GM18867 (cell line): Measurements from ENCODE around the gene AVP.

ENCODE experiments used
- ATAC-seq: cut with Tn5 transposase; IDR thresholded peaks from one replicate; pipeline ENCODE4 v1.9.1; 2021; ENCODE audit warnings: mild to moderate bottlenecking, moderate library complexity; ENCODE audit not compliant: unreplicated experiment

AVP gene

DNA sequence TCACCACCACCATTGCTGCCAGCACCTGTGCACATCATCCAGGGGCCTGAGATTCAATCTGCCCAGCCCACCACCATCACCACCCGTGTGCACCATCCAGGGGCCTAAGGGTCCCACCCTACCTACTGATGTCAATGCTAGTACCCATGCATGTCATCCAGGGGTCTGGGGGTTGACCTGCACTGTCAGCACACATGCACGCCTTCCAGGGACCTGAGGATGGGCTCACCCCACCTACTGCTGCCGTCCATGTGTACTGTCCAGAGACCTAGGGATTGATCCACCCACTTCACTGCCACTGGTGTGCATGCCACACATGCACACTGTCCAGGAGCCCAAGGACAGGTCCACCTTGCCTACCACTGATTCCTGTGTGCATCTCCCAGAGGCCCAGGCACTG, 25.0 kb downstream of the AVP start:
- no peak for ATAC-seq

GRCh38 chr20:3051385-3052019, 33.0 kb downstream of the AVP start:
- no peak for ATAC-seq

- no peak for ATAC-seq
Measured at GRCh38 chr20:3047486-3048419, 36.8 kb downstream of the AVP start.

- ATAC-seq, result no peak
Measured at GRCh38 chr20:3046677-3047462, 37.7 kb downstream of the AVP start.

- peak; percentile 89 for ATAC-seq
Measured at GRCh38 chr20:3045816-3046676, 38.5 kb downstream of the AVP start, which contains the start of gene MRPS26. TSS of gene MRPS26 (plus strand) at chr20:3046052. CDS start at chr20:3046069, 17 bp downstream.

GRCh38 chr20:3045042-3045815, 39.3 kb downstream of the AVP start:
- peak; percentile 49 for ATAC-seq

GRCh38 chr20:3044336-3044965, 40.1 kb downstream of the AVP start:
- no peak for ATAC-seq

DNA sequence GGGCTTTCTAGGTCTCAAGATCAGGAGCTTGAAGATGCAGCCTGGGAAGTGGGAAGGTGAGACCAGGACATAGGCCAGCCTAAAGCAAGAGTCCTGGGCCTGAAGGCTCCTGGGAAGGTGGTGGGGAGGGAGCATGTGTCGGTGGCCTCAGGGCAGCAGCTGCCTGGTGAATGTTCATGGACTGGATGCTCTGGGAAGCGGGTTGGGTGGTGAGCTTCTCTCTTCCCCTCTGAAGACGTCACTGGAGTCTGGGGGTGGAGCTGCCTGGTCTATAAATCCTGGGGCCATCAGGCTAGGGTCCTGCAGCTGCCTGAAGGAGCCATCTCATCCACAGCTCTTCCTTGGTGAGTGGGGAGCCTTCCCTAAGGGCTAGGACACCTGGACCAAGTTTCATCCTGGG, 41.2 kb downstream of the AVP start, which contains the start of gene GNRH2:
GNRH2 (plus strand) TSS at position 301 of the 400 bp plus-strand sequence. CDS start 793 bp downstream, outside the sequence.
- ATAC-seq, result no peak

DNA sequence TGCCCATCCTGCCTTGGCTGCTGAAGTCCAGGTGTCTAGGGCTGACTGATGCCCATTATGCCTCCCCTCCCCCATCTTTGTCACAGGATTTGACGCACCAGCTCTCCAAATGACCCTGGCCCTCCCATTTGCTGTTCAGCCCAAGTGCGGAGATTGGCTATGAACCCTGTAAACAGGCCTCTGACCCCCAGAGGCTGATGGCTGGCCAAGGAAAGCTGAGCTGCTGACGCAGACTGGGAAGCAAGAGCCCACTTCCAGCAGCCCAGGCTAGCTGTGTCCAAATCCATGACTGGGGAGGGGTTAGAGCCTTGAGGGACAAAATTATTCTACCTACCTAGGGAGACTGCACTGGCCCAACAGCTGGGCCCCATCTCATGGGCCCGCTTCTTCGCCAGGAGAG, 41.9 kb downstream of the AVP start:
- ATAC-seq, result no peak

DNA sequence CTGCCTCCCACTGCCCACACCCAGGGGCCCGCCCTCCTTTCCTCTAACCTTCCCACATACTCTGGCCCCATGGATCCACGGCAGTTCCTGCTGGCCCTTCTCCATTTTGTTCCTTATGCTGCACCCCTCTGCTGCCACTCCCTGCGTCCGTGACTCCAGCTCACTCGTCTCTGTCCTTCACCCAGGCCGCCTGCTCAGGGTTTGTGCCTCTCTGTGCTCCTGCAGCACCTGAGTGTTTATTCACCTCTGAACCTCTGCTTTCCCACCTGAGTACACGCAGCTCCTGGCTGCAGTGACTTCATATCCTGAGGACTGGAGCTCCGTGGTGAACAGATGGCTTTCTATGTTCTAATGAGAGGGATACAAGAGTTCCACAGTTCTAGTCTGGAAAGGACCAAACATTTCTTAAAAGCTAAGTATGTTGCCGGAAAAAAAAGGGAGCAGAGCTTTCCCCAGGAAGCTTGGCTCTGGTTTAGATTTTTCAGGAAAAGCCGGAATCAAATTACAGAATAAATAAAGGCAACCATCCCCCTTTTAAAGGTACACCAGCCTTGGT, 42.6 kb downstream of the AVP start:
- ATAC-seq, result no peak

DNA sequence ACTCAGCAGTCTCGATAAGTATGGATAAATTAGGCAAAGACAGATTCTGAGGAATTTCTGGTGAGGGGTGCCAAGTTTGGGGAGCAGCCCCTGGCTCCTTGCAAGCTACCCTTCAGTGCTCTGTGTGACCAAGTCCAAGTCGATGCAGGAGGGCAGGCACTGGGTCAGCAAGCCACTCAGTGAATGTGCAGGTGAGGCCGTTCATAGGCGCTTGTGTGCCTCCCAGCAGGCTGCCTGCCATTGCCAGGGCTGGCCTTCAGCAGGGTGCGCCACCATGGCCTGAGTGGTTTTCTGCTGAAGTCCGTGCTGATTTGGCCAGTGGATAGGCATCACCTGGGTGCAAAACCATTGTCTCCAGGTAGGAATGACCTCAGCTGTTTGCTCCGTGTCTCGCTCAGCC, 44.4 kb downstream of the AVP start:
- no peak for ATAC-seq

- ATAC-seq, result no peak
Measured at GRCh38 chr20:3039426-3039825, 45.1 kb downstream of the AVP start.

DNA sequence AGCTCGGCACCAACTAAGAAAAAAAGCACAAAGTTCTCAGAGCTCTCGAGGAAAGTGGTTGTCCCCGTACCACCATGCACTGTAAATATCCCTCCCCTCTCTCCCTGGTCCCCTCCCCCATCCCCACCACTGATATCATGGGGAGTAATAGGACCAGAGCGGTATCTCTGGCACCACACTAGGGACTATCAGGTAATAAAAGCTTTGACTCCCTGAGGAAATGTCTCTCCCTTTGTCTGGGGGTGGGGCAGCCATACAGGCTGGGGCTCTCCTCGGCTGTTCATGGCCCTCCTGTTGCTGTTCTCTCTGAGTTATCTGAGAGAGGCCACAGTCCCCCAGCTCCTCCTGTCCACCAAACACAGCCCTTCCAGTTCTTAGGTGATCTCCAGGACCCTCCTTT, 46.1 kb downstream of the AVP start:
- ATAC-seq, result no peak

DNA sequence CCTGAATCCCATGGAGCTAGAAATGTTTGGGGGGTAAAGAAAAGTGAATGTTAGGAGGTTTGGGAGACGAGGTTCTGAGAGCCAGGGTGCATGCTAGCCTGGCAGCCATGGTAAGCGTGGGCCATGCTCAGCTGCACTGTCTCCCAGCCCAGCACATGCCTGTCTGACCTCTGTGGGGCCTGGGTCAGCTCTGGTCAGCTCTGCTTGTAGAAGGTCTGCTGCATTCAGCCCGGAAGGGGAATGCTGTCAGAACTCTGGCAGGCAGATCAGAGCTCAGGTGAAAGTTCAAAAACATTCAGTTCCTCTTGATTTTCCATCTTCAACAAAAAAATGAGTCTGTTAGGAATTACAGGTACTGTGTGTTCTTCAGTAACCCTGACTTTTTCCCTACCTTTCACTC, 46.9 kb downstream of the AVP start:
- ATAC-seq, result no peak

- no peak for ATAC-seq
Measured at GRCh38 chr20:3032624-3033023, 51.9 kb downstream of the AVP start.
